Endothelial cell of umbilical vein (primary cell): Measurements from ENCODE around the gene PFKFB1. TPM values are rescaled to one million over a fixed set of nuclear protein-coding genes. Genes with fewer than 3 reads are reported as not detected.
A peak's percentile ranks its signal among the peaks of the same experiment; 100 is the strongest.

ENCODE experiments used
- Bru-seq: library from RNA; stranded (reverse); fragments of 400-500 nt; gene quantifications from one replicate; lab custom pipeline; 2021; lab: Mats Ljungman, UMichigan
- BruChase-seq, 2 experiments: library from RNA; stranded (reverse); fragments of 400-500 nt; gene quantifications; one replicate each; lab custom pipeline; 2021; lab: Mats Ljungman, UMichigan
- BruUV-seq: library from RNA; stranded (reverse); fragments of 400-500 nt; replicated peaks from 2 replicates; lab custom pipeline; 2021; lab: Mats Ljungman, UMichigan
- CTCF ChIA-PET: fragments of 300-600, 350-600 bp; sonication (Branson Sonifier 250); formaldehyde crosslinking; loops from one replicate; lab custom pipeline; 2021; ENCODE audit warnings: antibody characterized with exemption, inconsistent platforms; lab: Charles Lee
- POLR2A ChIA-PET: fragments of 300-600, 350-600 bp; sonication (Branson Sonifier 250); formaldehyde crosslinking; loops from one replicate; lab custom pipeline; 2021; ENCODE audit warnings: antibody characterized with exemption, inconsistent platforms; lab: Charles Lee
- DNase-seq: peaks from one replicate; pipeline ENCODE4 v3.0.0-alpha.2; 2011; ENCODE audit warnings: low read depth, low spot score
- FAIRE-seq: peaks from 2 replicates; lab custom pipeline; 2011; peaks lifted over from hg19 to GRCh38; lab: Jason Lieb, UNC
- H2AFZ ChIP-seq: 2 replicates; pipeline ENCODE4 v1.6.0; 2012; ENCODE audit warnings: low read depth, low read length, control low read depth, inconsistent platforms
- H3K27ac ChIP-seq: 2 replicates; pipeline ENCODE4 v1.5.1; 2011; ENCODE audit warnings: low read depth, mild to moderate bottlenecking, control low read depth, low read length, moderate library complexity; ENCODE audit not compliant: insufficient read depth
- H3K27me3 ChIP-seq, 2 experiments: 2 replicates each; pipeline versions ENCODE4 v1.6.0 to v1.6.1; 2011; ENCODE audit warnings: low read length in 2 of 2, mixed read lengths in 1 of 2; ENCODE audit not compliant: control insufficient read depth in 2 of 2, insufficient read depth in 2 of 2
- H3K36me3 ChIP-seq, 2 experiments: 2 replicates in 1 of 2; 3 replicates in 1 of 2; pipeline ENCODE4 v1.5.1; 2011; ENCODE audit warnings: low read length in 2 of 2, mild to moderate bottlenecking in 1 of 2, moderate library complexity in 1 of 2; ENCODE audit not compliant: control insufficient read depth in 2 of 2, insufficient read depth in 2 of 2; ENCODE audit errors: extremely low read depth in 1 of 2
- H3K4me1 ChIP-seq: 3 replicates; pipeline ENCODE4 v1.5.1; 2011; ENCODE audit warnings: mild to moderate bottlenecking, low read length; ENCODE audit not compliant: control insufficient read depth, insufficient read depth; ENCODE audit errors: extremely low read depth
- H3K4me2 ChIP-seq: 2 replicates; pipeline ENCODE4 v1.6.1; 2011; ENCODE audit warnings: low read length, control low read depth, mixed read lengths; ENCODE audit not compliant: insufficient read depth
- H3K4me3 ChIP-seq, 3 experiments: fragments of 200-600 bp in 1 of 3; sonication (generic), shearing (Covaris generic) in 1 of 3; replicated peaks in 1 of 3; 2 replicates each; pipeline ENCODE4 v1.5.1; 2011 to 2016; ENCODE audit warnings: control low read depth in 3 of 3, low read length in 3 of 3, mild to moderate bottlenecking in 2 of 3, inconsistent platforms in 1 of 3, low read depth in 1 of 3, moderate library complexity in 1 of 3; ENCODE audit not compliant: insufficient read depth in 1 of 3
- H3K79me2 ChIP-seq: 2 replicates; pipeline ENCODE4 v1.6.0; 2012; ENCODE audit warnings: low read length, inconsistent platforms; ENCODE audit not compliant: control insufficient read depth, insufficient read depth
- H3K9ac ChIP-seq: replicated peaks from 2 replicates; pipeline ENCODE3; 2011; ENCODE audit warnings: low read length, control low read depth; ENCODE audit not compliant: insufficient read depth; ENCODE audit errors: extremely low read depth
- H3K9me1 ChIP-seq: replicated peaks from 3 replicates; pipeline ENCODE4 v1.6.0; 2011; ENCODE audit warnings: mild to moderate bottlenecking, low read length; ENCODE audit not compliant: control insufficient read depth, insufficient read depth; ENCODE audit errors: extremely low read depth
- H3K9me3 ChIP-seq: replicated peaks from 2 replicates; pipeline ENCODE4 v1.5.1; 2012; ENCODE audit warnings: low read length, inconsistent platforms; ENCODE audit not compliant: control insufficient read depth, insufficient read depth
- H4K20me1 ChIP-seq: replicated peaks from 2 replicates; pipeline ENCODE3; 2011; ENCODE audit warnings: mild to moderate bottlenecking, low read length; ENCODE audit not compliant: control insufficient read depth, insufficient read depth; ENCODE audit errors: extremely low read depth
- CTCF ChIP-seq, 2 donors: IDR thresholded peaks; 1 replicate in 1 of 2; 2 replicates in 1 of 2; pipeline ENCODE4 v1.5.1; 2011; ENCODE audit warnings: low read length in 2 of 2, mild to moderate bottlenecking in 2 of 2, moderate library complexity in 2 of 2, control low read depth in 1 of 2, inconsistent platforms in 1 of 2, low read depth in 1 of 2; ENCODE audit not compliant: insufficient read depth in 1 of 2; ENCODE audit errors: extremely low read depth in 1 of 2
- EZH2 ChIP-seq: IDR thresholded peaks from 2 replicates; pipeline ENCODE4 v1.6.1; 2012; ENCODE audit warnings: borderline replicate concordance, low read depth, mild to moderate bottlenecking, moderate library complexity, low read length, inconsistent platforms; ENCODE audit not compliant: severe bottlenecking
- FOS ChIP-seq: IDR thresholded peaks from 2 replicates; pipeline ENCODE4 v1.6.1; 2011; ENCODE audit warnings: mild to moderate bottlenecking, low read length, moderate library complexity, borderline replicate concordance; ENCODE audit not compliant: insufficient read depth
- GATA2 ChIP-seq: IDR thresholded peaks from 2 replicates; pipeline ENCODE4 v1.7.0; 2011; ENCODE audit warnings: low read depth, mild to moderate bottlenecking, moderate library complexity, mixed read lengths, low read length; ENCODE audit not compliant: insufficient read length, insufficient read depth
- JUN ChIP-seq: IDR thresholded peaks from 2 replicates; pipeline ENCODE4 v1.6.1; 2011; ENCODE audit warnings: borderline replicate concordance, low read depth; ENCODE audit not compliant: insufficient read length, insufficient read depth
- MAX ChIP-seq: IDR thresholded peaks from 2 replicates; pipeline ENCODE4 v1.6.1; 2011; ENCODE audit not compliant: insufficient read depth, insufficient read length
- MYC ChIP-seq: IDR thresholded peaks from one replicate; pipeline ENCODE4 v1.6.1; 2011; ENCODE audit warnings: mild to moderate bottlenecking, low read depth, low read length
- POLR2A ChIP-seq: IDR thresholded peaks from 2 replicates; pipeline ENCODE4 v1.6.1; 2012; ENCODE audit warnings: low read depth, mild to moderate bottlenecking, control low read depth, low read length
- POLR2AphosphoS5 ChIP-seq: IDR thresholded peaks from 2 replicates; pipeline ENCODE4 v1.6.1; 2012; ENCODE audit warnings: low read depth, mild to moderate bottlenecking, control low read depth, low read length, moderate library complexity; ENCODE audit not compliant: insufficient read depth
- dilution Hi-C: fragments of 300-500 bp; cut with MboI; formaldehyde crosslinking; loops from one replicate; pipeline ENCODE4 v1.15.0; 2019; ENCODE audit warnings: low sequenced_read_pairs; ENCODE audit not compliant: extremely low pct_ligation_motif_present
- intact Hi-C: fragments of 100-400 bp; cut with micrococcal nuclease; formaldehyde crosslinking; loops from one replicate; pipeline ENCODE4 v1.10.0; 2022
- long read RNA-seq: library from polyadenylated mRNA; stranded (forward); transcript quantifications from one replicate; pipeline ENCODE4 v2.0.0, GENCODE V29; 2021
- polyA minus RNA-seq, 3 experiments: library from RNA; depleted of rRNA, polyadenylated mRNA; stranded (reverse); fragments of >200 nt; gene quantifications; 1 replicate in 1 of 3; 2 replicates in 2 of 3; pipeline ENCODE4 v1.2.3, GENCODE V29; 2011
- polyA plus RNA-seq, 4 experiments: library from polyadenylated mRNA; depleted of rRNA in 3 of 4; stranded (reverse) in 3 of 4; unstranded in 1 of 4; fragments of >200 nt; gene quantifications; 2 replicates each; pipeline versions ENCODE4 v1.2.1 to v1.2.3, GENCODE V29; 2011 to 2012; ENCODE audit warnings: missing spikeins in 1 of 4
- total RNA-seq: library from RNA; stranded (reverse); gene quantifications from 2 replicates; pipeline ENCODE4 v1.2.3, GENCODE V29; 2021

The PFKFB1 gene
- total RNA-seq = 0.16 and 0.20 TPM in 2 replicates
- polyA plus RNA-seq = 0.16 and 0.18 TPM in 2 replicates
- polyA plus RNA-seq (2011; cell fraction: cytosol; rRNA removed) = 0.08 and 0.11 TPM in 2 replicates
- polyA plus RNA-seq (2011; cell fraction: nucleus; rRNA removed) = 0.39 and 0.47 TPM in 2 replicates
- polyA plus RNA-seq (2012) = 0.12 and 0.16 TPM in 2 replicates
- 0.38 TPM in 1 of 2 replicates, not detected in the other for polyA minus RNA-seq
- not detected for polyA minus RNA-seq (2011; cell fraction: cytosol; rRNA and poly(A)+ RNA removed)
- polyA minus RNA-seq (2011; cell fraction: nucleus; rRNA and poly(A)+ RNA removed) = 0.43 TPM in 1 of 2 replicates, not detected in the other
- percentile 22 among the genes with signal in this experiment for Bru-seq, nascent RNA
- BruChase-seq, experiment 1, labeled RNA remaining after a 6-hour chase = percentile 15 among the genes with signal in this experiment
- BruChase-seq, experiment 2, labeled RNA remaining after a 2-hour chase = percentile 26 among the genes with signal in this experiment
- long read RNA-seq = 0 reads

GRCh38 chrX:54994099-54994498, at the start of gene PFKFB1:
Gene PFKFB1 (minus strand): TSS chrX:54994188. CDS start chrX:54994007, 181 bp downstream.
- DNase-seq = no peak
- H4K20me1 ChIP-seq = no peaks in the 10 kb centered on the region
- H3K4me1 ChIP-seq = no peaks in the 10 kb centered on the region
- no peak within 1 kb of the TSS for H3K9ac ChIP-seq
- ChIA-PET CTCF (no interaction called here), POLR2A (no interaction called here)
- no peak for FAIRE-seq
- dilution Hi-C loops = no loop called here
- no peak within 1 kb of the TSS for H3K4me2 ChIP-seq
- H3K79me2 ChIP-seq = no peaks in the 10 kb centered on the region
- H3K9me1 ChIP-seq = no peaks in the 10 kb centered on the region
- H2AFZ ChIP-seq = no peak within 1 kb of the TSS
- TF ChIP-seq FOS = no peak
- TF ChIP-seq EZH2 = no peak
- no peak for TF ChIP-seq POLR2A
- TF ChIP-seq MYC = no peak
- no peak for TF ChIP-seq JUN
- TF ChIP-seq MAX = no peak
- no peak for TF ChIP-seq POLR2AphosphoS5
- no peak for TF ChIP-seq CTCF (IDR thresholded peaks at IDR 0.05; ENCODE audit: extremely low read depth in 1 of 2, insufficient read depth in 1 of 2, low read depth in 1 of 2, low read length in 2 of 2)
- TF ChIP-seq GATA2 = no peak
- no peaks in the 10 kb centered on the region for H3K36me3 ChIP-seq
- H3K27me3 ChIP-seq = no peaks in the 10 kb centered on the region
- H3K4me3 ChIP-seq = no peak within 1 kb of the TSS
- no TSS peak for BruUV-seq
- no peaks in the 10 kb centered on the region for H3K9me3 ChIP-seq
- H3K27ac ChIP-seq = no peak within 1 kb of the TSS
- intact Hi-C loops = no loop called here
